B cell (primary cell): Measurements from ENCODE around the gene VPREB1. TPM values are rescaled to one million over a fixed set of nuclear protein-coding genes. Genes with fewer than 3 reads are reported as not detected.

Experiments used
- ATAC-seq: fragments of 200-7000 bp; cut with Tn5 transposase; one replicate; pipeline ENCODE4 v1.10.0; 2021; ENCODE audit warnings: low read depth, mild to moderate bottlenecking, moderate number of reproducible peaks, moderate library complexity
- CTCF ChIA-PET: fragments of 350-600 bp; sonication (Branson Sonifier 250); formaldehyde crosslinking; loops from one replicate; lab custom pipeline; 2021; ENCODE audit warnings: antibody characterized with exemption, inconsistent platforms; lab: Charles Lee
- POLR2A ChIA-PET: fragments of 350-600 bp; sonication (Branson Sonifier 250); formaldehyde crosslinking; loops from one replicate; lab custom pipeline; 2021; ENCODE audit warnings: antibody characterized with exemption; lab: Charles Lee
- DNase-seq: peaks from one replicate; pipeline ENCODE4 v3.0.0; 2013
- H2AFZ ChIP-seq: 2 replicates; pipeline ENCODE4 v1.6.1; 2012; ENCODE audit warnings: mild to moderate bottlenecking, low read depth, low read length; ENCODE audit not compliant: insufficient read depth, poor library complexity, severe bottlenecking
- H3K27ac ChIP-seq, 2 donors: 1 replicate in 1 of 2; 2 replicates in 1 of 2; pipeline ENCODE4 v1.5.1; 2012 to 2013; ENCODE audit warnings: low read length in 2 of 2, mild to moderate bottlenecking in 2 of 2, moderate library complexity in 1 of 2
- H3K27me3 ChIP-seq, 4 experiments: fragments of 200-600 bp in 1 of 4; sonication (generic) in 1 of 4; replicated peaks in 1 of 4; 1 replicate in 2 of 4; 2 replicates in 2 of 4; pipeline versions ENCODE4 v1.6.1 to v1.7.0; 2013 to 2016; ENCODE audit warnings: low read length in 3 of 4, mild to moderate bottlenecking in 2 of 4, mixed read lengths in 1 of 4, moderate library complexity in 1 of 4; ENCODE audit not compliant: insufficient read depth in 4 of 4, control insufficient read depth in 3 of 4; ENCODE audit errors: control extremely low read depth in 1 of 4
- H3K36me3 ChIP-seq, 2 experiments: replicated peaks in 1 of 2; 1 replicate in 1 of 2; 2 replicates in 1 of 2; pipeline versions ENCODE4 v1.6.1 to v1.7.1; 2013; ENCODE audit warnings: low read length in 1 of 2; ENCODE audit not compliant: insufficient read depth in 2 of 2, control insufficient read depth in 1 of 2; ENCODE audit errors: control extremely low read depth in 1 of 2, extremely low read depth in 1 of 2
- H3K4me1 ChIP-seq, 2 donors: fragments of 200-600 bp in 1 of 2; sonication (generic) in 1 of 2; 1 replicate in 1 of 2; 2 replicates in 1 of 2; pipeline versions ENCODE4 v1.5.1 to v1.6.1; 2013 to 2017; ENCODE audit warnings: low read length in 2 of 2; ENCODE audit not compliant: control insufficient read depth in 2 of 2, insufficient read depth in 2 of 2
- H3K4me2 ChIP-seq: replicated peaks from 2 replicates; pipeline ENCODE3; 2012; ENCODE audit warnings: mild to moderate bottlenecking, low read depth, low read length; ENCODE audit not compliant: poor library complexity, severe bottlenecking
- H3K4me3 ChIP-seq, 5 experiments: fragments of 200-600 bp in 1 of 5; sonication (generic) in 1 of 5; 1 replicate in 3 of 5; 2 replicates in 2 of 5; pipeline versions ENCODE4 v1.5.1 to v1.7.0; 2011 to 2016; ENCODE audit warnings: low read length in 4 of 5, mild to moderate bottlenecking in 4 of 5, low read depth in 2 of 5, control low read depth in 1 of 5, moderate library complexity in 1 of 5; ENCODE audit not compliant: insufficient read depth in 1 of 5; ENCODE audit errors: control extremely low read depth in 1 of 5, extremely low read depth in 1 of 5
- H3K79me2 ChIP-seq: fragments of 200-600 bp; sonication (generic); one replicate; pipeline ENCODE4 v1.6.0; 2016; ENCODE audit warnings: low read length; ENCODE audit not compliant: control insufficient read depth, insufficient read depth
- H3K9ac ChIP-seq: fragments of 200-600 bp; sonication (generic); 2 replicates; pipeline ENCODE4 v1.6.1; 2017; ENCODE audit warnings: mild to moderate bottlenecking, low read length, moderate library complexity
- H3K9me3 ChIP-seq, 3 donors: one replicate each; pipeline versions ENCODE4 v1.6.1 to v1.7.1; 2013; ENCODE audit warnings: low read length in 2 of 3; ENCODE audit not compliant: control insufficient read depth in 2 of 3, insufficient read depth in 1 of 3; ENCODE audit errors: control extremely low read depth in 1 of 3
- H4K20me1 ChIP-seq: 2 replicates; pipeline ENCODE4 v1.6.0; 2012; ENCODE audit warnings: mild to moderate bottlenecking, low read length; ENCODE audit not compliant: insufficient read depth, control insufficient read depth, poor library complexity, severe bottlenecking
- H3K27ac Mint-ChIP-seq: one replicate; pipeline ENCODE4 v1.8.0; 2021; ENCODE audit warnings: mixed read lengths
- H3K27me3 Mint-ChIP-seq: one replicate; pipeline ENCODE4 v1.8.0; 2021; ENCODE audit warnings: mixed read lengths
- H3K4me1 Mint-ChIP-seq: one replicate; pipeline ENCODE4 v1.8.0; 2021; ENCODE audit warnings: mixed read lengths
- H3K4me3 Mint-ChIP-seq: one replicate; pipeline ENCODE4 v1.8.0; 2021; ENCODE audit warnings: mixed read lengths
- H3K9me3 Mint-ChIP-seq: one replicate; pipeline ENCODE4 v1.8.0; 2022; ENCODE audit warnings: mixed read lengths; ENCODE audit not compliant: insufficient read depth
- CTCF ChIP-seq: fragments of 200-600 bp; IDR thresholded peaks from one replicate; pipeline ENCODE4 v1.8.0; 2022; ENCODE audit warnings: antibody characterized with exemption, mild to moderate bottlenecking
- EZH2 ChIP-seq: IDR thresholded peaks from 2 replicates; pipeline ENCODE4 v1.6.1; 2012; ENCODE audit warnings: borderline replicate concordance, low read depth, mild to moderate bottlenecking, moderate library complexity, low read length; ENCODE audit not compliant: insufficient read depth, poor library complexity, severe bottlenecking
- WGBS: methylation state at CpG from one replicate; pipeline ENCODE4 v1.1.5; 2013; ENCODE audit warnings: missing lambda C conversion rate; ENCODE audit not compliant: insufficient coverage; 5-methylcytosine and 5-hydroxymethylcytosine counted together
- intact Hi-C: fragments of 100-400 bp; cut with micrococcal nuclease; formaldehyde crosslinking; loops from one replicate; pipeline ENCODE4 v1.10.0; 2022
- polyA plus RNA-seq: library from polyadenylated mRNA; depleted of rRNA; stranded (reverse); fragments of >200 nt; gene quantifications from 2 replicates; pipeline ENCODE4 v1.2.3, GENCODE V29; 2012
- total RNA-seq, 2 donors: library from RNA; stranded (reverse); fragments of 120-200 nt in 1 of 2; gene quantifications; 1 replicate in 1 of 2; 2 replicates in 1 of 2; pipeline versions ENCODE4 v1.2.3 to v1.2.4, GENCODE V29; 2013 to 2022

The VPREB1 gene
- total and polyA plus RNA-seq, 2 donors (not counting 1 experiment from before 2014, with no cell fraction given), result 1.2 TPM; not detected in 1

- 0% methylated on average over 1 of the region's 5 CpGs for WGBS
Observed at GRCh38 chr22:22215659-22216449, 28.7 kb upstream of the VPREB1 start.

More at GRCh38 chr22:22215659-22216449, 28.7 kb upstream of the VPREB1 start:
- ChIA-PET CTCF (interaction anchor here (0.5 to 3.4 kb wide), 12 partner anchors 9 to 738 kb away, joined by 3 to 22 read pairs (median 4); no protein-coding TSS in a partner anchor), POLR2A (interaction anchor here (0.7 to 1.5 kb wide), 2 partner anchors 12 to 47 kb away, joined by 3 read pairs; no protein-coding TSS in a partner anchor)
- no peaks in the 10 kb centered on the region for H3K27me3 Mint-ChIP-seq
- Histone ChIP-seq H3K36me3 (no peaks in the 10 kb centered on the region), H3K4me1 (peaks cover 37 to 54% of the 10 kb centered on the region in 2 donors), H3K27ac (peak overlapping the region; percentile 26 to 41), H3K9ac (no peak overlapping the region), H4K20me1 (no peaks in the 10 kb centered on the region), H3K4me3 (peak overlapping the region in 1 of 5 experiments; percentile 6), H2AFZ (peak overlapping the region; percentile 20), H3K4me2 (peak overlapping the region; percentile 51), H3K9me3 (no peaks in the 10 kb centered on the region), H3K79me2 (no peaks in the 10 kb centered on the region), H3K27me3 (no peaks in the 10 kb centered on the region)
- intact Hi-C loops, result no loop called here
- no peaks in the 10 kb centered on the region for H3K9me3 Mint-ChIP-seq
- H3K27ac Mint-ChIP-seq, result peak overlapping the region; percentile 70
- no peak for TF ChIP-seq CTCF
- no peak for TF ChIP-seq EZH2
- DNase-seq, result peak; percentile 57
- H3K4me3 Mint-ChIP-seq, result peak overlapping the region; percentile 59
- H3K4me1 Mint-ChIP-seq, result peaks cover 58% of the 10 kb centered on the region
- ATAC-seq, result peak; percentile 69
